HG03457 (cell line): ENCODE data around the gene SLC7A8.
A peak's percentile ranks its signal among the peaks of the same experiment; 100 is the strongest.

ENCODE experiments used
- ATAC-seq: cut with Tn5 transposase; IDR thresholded peaks from one replicate; pipeline ENCODE4 v1.9.1; 2021; ENCODE audit warnings: moderate number of reproducible peaks; ENCODE audit not compliant: unreplicated experiment

SLC7A8 gene

GRCh38 chr14:23132970-23133369 is 50.5 kb downstream of the SLC7A8 start:
- ATAC-seq: no peak

DNA sequence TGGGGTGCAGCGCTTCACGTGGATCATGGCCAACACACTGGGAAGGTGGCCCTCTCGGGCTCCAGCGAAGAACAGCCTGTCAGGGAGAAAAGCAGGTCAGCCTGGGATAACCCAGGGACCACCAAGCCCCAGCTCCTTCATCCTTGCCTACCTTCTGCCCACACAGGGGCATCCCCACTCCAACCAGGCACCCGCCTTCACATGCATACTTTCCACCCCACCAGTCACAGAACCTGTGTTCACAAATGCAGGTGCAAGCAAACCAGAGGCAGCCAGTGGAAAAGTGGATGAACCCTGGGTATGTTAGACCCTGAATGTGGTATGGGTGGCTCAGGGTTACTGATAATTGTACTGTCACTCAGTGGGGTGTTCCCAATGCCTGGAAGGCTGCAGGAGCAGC is 52.0 kb downstream of the SLC7A8 start:
- ATAC-seq: no peak

GRCh38 chr14:23130871-23131270 is 52.6 kb downstream of the SLC7A8 start:
- no peak for ATAC-seq

DNA sequence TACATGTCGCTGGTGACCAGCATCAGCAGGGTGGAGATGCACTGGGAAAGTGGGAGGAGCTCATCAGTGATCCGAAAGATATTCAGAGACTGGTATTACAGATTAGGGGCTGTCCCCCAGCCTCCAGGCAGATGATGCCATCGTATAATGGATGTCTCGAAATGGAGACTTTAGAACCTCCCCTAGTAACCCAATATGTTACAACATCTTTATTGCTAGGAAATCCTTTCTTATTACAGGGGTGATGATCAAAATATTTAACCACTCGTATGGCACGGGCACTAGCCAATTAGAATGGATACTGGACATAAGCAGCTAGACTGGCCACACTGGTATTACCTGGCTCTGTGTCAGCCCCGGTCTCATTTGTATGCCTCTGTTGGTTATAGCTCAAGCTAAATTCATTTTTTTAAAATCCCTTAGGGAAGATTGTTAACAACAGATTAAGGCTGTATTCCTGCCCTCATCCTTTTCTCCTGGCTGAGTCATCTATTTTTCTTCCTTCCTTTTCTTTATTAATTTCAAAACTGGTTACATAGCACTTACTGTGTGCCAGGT is 53.6 kb downstream of the SLC7A8 start:
- no peak for ATAC-seq

DNA sequence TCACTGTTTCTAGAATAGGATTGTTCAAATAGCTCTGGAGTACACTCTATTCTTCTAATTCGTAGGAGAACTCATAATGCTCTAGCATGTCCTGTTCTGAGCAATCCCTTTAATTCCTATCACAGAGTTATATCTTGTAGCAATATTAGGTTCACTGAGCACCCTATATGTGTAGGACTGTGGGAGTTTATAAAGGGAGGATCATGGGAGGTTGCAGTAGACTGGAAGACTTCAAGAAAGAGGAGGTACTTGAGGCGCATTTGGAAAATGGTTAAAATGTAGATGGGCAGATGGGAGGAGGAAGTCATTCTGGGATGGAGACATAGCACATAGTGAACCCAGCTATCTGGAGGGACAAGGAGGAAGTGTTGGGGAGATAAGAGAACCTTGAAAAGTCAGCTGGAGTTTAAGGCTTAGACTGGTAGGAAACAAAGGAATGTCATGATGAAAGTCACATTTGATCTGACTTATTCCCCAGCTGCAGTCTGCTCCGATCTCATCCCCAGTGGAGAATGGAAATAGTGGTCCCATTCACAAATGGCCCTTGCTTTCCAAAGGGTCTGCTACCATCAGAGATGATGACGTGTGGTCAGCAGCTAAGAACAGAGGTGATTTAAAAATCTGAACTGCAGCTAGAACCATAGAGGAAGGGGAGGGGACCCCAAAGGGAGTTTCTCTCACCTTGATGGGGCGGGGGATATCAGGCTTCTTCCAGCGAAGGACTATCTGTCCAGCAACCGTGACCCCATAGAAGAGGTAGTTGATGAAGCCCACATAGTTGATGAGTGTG is 54.3 kb downstream of the SLC7A8 start:
- no peak for ATAC-seq

GRCh38 chr14:23127861-23128260 is 55.6 kb downstream of the SLC7A8 start:
- no peak for ATAC-seq

GRCh38 chr14:23126548-23127278 is 56.7 kb downstream of the SLC7A8 start:
- no peak for ATAC-seq

DNA sequence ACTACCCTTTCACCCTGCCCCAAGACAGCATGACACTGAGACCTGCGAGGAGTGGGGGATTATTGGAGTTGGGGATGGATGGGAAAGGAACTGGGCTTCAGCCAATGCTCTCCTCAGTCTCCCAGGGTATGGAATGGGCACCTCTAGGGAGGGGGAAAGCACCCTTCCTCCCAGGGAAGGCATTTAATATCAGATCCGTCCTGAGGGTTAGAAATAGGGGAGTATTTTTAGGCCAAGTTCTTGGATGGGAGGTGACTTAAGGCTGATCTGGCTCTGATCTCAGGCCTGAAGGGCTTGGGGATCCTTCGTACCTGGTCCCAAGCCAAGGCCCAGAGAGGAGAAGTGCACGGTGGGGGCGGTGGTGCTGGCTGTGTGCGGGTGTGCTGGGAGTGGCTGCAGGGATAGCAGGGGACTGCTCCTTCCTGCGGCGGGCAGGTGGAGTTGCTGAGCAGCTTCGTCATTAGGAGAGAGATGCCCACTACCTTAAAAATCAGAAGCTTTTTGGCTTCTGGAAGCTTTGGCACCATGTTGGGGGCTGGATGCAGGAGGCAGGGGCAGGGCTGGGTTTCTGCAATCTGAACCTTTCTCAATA is 57.4 kb downstream of the SLC7A8 start:
- ATAC-seq: no peak

DNA sequence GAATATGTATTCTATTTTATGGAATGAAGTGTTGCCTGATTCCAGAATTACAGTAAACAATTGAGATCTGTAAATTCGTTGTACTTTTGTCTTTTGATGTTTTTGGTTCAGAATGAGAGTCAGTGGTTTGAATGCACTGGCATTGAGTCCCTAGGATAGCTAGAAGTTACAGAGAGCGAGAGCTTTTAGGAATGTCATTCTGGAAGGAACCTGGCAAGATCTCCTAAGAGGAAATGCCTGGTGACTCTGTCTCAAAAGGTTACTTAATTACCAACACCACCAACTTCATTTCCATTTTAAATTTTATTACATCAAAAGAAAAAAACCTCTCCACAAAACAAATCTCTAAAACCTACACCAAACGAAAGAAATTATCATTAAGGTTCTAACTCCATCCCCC is 58.4 kb downstream of the SLC7A8 start:
- no peak for ATAC-seq

- ATAC-seq: no peak
Measured at GRCh38 chr14:23124337-23124954, 59.0 kb downstream of the SLC7A8 start.

DNA sequence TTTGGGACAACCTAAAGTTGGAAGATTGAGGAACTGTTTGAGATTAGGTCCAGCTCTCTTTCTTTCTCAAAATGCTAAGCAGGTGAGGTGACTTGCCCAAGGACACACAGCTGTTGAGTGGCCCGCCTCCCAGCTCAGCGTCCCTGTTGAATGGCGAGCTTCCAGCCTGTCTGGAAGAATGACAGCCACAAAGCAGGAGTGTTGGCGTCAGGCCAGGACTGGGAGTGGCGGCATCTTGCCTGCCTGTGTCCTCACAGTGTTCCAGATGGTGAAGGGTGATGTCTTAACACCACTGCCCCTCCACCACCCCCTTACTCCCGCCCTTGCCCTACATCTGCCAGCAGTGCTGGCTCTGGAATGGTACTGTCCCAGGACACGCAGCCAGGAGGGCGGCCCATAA is 60.0 kb downstream of the SLC7A8 start:
- ATAC-seq: no peak

DNA sequence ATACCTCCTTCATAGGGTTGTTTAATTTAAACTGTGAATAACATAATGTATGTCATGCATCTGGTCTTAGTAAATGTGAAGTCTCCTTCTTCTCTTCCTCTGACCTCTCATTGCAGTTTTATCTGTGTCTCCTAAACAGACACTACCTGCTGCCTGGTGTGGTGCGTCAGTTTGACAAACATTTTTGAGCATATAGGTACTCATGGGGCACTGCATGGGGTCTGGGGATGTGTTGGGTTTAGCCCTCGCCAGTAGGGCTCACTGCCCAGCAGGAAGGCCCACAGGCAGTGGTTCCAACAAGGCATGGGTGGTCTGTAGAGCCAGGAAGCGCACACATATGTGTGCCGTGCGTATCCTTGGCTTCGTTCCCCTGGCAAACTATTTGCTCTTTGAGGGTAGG is 61.4 kb downstream of the SLC7A8 start:
- no peak for ATAC-seq

DNA sequence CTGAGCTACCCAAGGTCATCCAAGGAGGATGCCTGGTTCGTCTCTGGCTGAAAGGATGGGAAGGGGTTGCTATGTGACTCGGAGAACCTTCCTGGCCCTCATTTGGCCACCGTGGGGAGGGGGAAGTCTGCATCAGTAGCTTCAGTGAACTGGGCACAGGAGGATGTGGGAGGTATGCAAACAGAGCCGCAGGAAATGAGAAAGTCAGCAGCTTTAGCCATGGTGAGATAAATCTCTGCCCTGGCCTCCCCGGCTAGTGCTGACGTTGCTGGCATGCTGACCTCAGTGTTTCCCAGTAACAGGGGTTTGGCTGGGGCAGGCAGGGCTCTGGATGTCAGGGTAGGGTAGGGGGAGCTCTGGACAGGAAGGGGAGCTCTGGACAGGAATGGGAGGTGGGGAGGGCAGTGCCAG is 62.1 kb downstream of the SLC7A8 start:
- no peak for ATAC-seq

GRCh38 chr14:23120541-23121251 is 62.8 kb downstream of the SLC7A8 start:
- ATAC-seq: peak; percentile 53

- no peak for ATAC-seq
Measured at GRCh38 chr14:23119363-23120327, 63.8 kb downstream of the SLC7A8 start.

GRCh38 chr14:23118506-23119362 is 64.7 kb downstream of the SLC7A8 start, which contains the start of gene CEBPE:
TSS of gene CEBPE (minus strand) at chr14:23119255. CDS start at chr14:23119091, 164 bp downstream.
- no peak for ATAC-seq

DNA sequence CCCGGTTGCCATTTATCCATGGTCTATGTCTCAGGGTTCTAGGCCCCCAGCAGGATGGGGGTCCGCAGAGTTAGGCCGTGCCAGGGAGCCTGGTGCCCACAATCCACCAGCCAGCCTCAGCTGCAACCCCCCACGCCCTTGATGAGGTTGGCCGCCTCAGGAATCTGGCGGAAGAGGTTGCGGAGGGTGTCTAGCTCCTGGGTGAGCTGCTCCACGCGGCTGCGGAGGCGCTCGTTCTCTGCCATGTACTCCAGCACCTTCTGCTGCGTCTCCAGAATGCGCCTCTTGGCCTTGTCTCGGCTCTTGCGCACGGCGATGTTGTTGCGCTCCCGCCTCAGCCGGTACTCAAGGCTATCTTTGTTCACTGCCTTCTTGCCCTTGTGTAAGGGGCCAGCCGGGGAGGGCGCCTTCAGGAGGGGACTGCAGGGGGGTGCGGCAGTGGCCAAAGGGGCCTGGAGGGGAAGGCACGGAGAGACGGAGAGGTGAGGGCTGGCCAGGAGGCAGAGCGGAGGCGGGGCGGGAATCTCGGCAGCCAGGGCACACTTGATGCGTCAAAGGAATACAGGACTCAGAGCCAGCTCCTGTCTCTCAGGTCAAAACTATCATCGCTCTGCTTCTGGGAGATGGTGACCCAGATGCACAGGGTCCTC is 66.0 kb downstream of the SLC7A8 start:
- no peak for ATAC-seq

GRCh38 chr14:23115918-23116317 is 67.5 kb downstream of the SLC7A8 start:
- no peak for ATAC-seq
